Measurements from ENCODE around the gene GPAM. TPM values are rescaled to one million over a fixed set of nuclear protein-coding genes. Genes with fewer than 3 reads are reported as not detected.

The GPAM gene
- total RNA-seq, 1 donor from 2014 or later: 9.4 TPM

- TF ChIP-seq CTCF (IDR thresholded peaks at IDR 0.05; ENCODE audit: insufficient read depth, low read length, poor library complexity, severe bottlenecking): no peak
- no peak overlapping the region for H3K4me3 ChIP-seq (ENCODE audit: low read depth, low read length)
- H3K27me3 ChIP-seq (ENCODE audit: control insufficient read depth, insufficient read depth, low read length): no peaks in the 10 kb centered on the region
- no peaks in the 10 kb centered on the region for H3K36me3 ChIP-seq (ENCODE audit: control insufficient read depth, insufficient read depth, low read length)
- no peak for DNase-seq (ENCODE audit: low read depth)
Observed at GRCh38 chr10:112213098-112213823, 29.7 kb upstream of the GPAM start.

DNA sequence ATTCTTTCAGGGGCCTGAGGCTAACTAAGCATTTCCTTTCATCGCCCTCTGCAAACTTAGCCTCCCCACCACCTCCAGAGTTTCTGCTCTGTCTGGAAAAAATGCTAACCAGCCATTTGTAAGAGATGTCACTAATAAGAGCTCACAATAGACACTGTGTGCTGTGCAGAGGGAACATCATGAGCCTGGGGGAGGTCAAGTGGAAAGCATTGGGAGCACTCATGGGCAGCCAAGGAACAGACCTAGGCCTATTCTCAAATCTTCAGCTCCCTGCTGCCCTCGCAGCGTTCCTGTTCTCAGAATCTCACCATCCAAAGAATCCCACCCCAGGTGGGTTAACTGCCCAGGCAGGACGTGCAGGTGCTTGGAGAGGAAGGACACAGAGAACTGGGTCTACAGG, 27.1 kb upstream of the GPAM start:
- DNase-seq (ENCODE audit: low read depth): no peak
- TF ChIP-seq CTCF (IDR thresholded peaks at IDR 0.05; ENCODE audit: insufficient read depth, low read length, poor library complexity, severe bottlenecking): no peak
- no peak overlapping the region for H3K4me3 ChIP-seq (ENCODE audit: low read depth, low read length)
- H3K36me3 ChIP-seq (ENCODE audit: control insufficient read depth, insufficient read depth, low read length): no peaks in the 10 kb centered on the region
- no peaks in the 10 kb centered on the region for H3K27me3 ChIP-seq (ENCODE audit: control insufficient read depth, insufficient read depth, low read length)

GRCh38 chr10:112209684-112210131, 26.1 kb upstream of the GPAM start:
- H3K27me3 ChIP-seq (ENCODE audit: control insufficient read depth, insufficient read depth, low read length): no peaks in the 10 kb centered on the region
- DNase-seq (ENCODE audit: low read depth): no peak
- H3K36me3 ChIP-seq (ENCODE audit: control insufficient read depth, insufficient read depth, low read length): no peaks in the 10 kb centered on the region
- no peak overlapping the region for H3K4me3 ChIP-seq (ENCODE audit: low read depth, low read length)
- TF ChIP-seq CTCF (IDR thresholded peaks at IDR 0.05; ENCODE audit: insufficient read depth, low read length, poor library complexity, severe bottlenecking): no peak

GRCh38 chr10:112208997-112209396, 25.4 kb upstream of the GPAM start:
- DNase-seq (ENCODE audit: low read depth): no peak
- H3K27me3 ChIP-seq (ENCODE audit: control insufficient read depth, insufficient read depth, low read length): no peaks in the 10 kb centered on the region
- H3K36me3 ChIP-seq (ENCODE audit: control insufficient read depth, insufficient read depth, low read length): no peaks in the 10 kb centered on the region
- H3K4me3 ChIP-seq (ENCODE audit: low read depth, low read length): no peak overlapping the region
- no peak for TF ChIP-seq CTCF (IDR thresholded peaks at IDR 0.05; ENCODE audit: insufficient read depth, low read length, poor library complexity, severe bottlenecking)

- H3K4me3 ChIP-seq (ENCODE audit: low read depth, low read length): no peak overlapping the region
- H3K27me3 ChIP-seq (ENCODE audit: control insufficient read depth, insufficient read depth, low read length): no peaks in the 10 kb centered on the region
- no peaks in the 10 kb centered on the region for H3K36me3 ChIP-seq (ENCODE audit: control insufficient read depth, insufficient read depth, low read length)
- no peak for DNase-seq (ENCODE audit: low read depth)
- TF ChIP-seq CTCF (IDR thresholded peaks at IDR 0.05; ENCODE audit: insufficient read depth, low read length, poor library complexity, severe bottlenecking): no peak
Observed at GRCh38 chr10:112208292-112208691, 24.7 kb upstream of the GPAM start.

Data from kidney epithelial cell (primary cell).